OCI-LY3 (cell line): ENCODE data around the gene RAET1E.
"Not testable (repeated sequence)": the region's sequence is repeated elsewhere in the genome, so short reads cannot be mapped to it uniquely, and the experiment has no call there.

Experiments used
- H2AFZ ChIP-seq: fragments of 200-600, 300-600 bp; shearing (Covaris generic); 2 replicates; pipeline ENCODE4 v1.6.0; 2014; ENCODE audit warnings: antibody characterized with exemption, low read depth, low read length
- H3K27ac ChIP-seq: fragments of 200-600, 300-600 bp; sonication (generic); 2 replicates; pipeline ENCODE4 v1.5.1; 2014; ENCODE audit warnings: mild to moderate bottlenecking, low read length, moderate library complexity, mixed read lengths
- H3K27me3 ChIP-seq: fragments of 200-600, 300-600 bp; sonication (generic); 2 replicates; pipeline ENCODE4 v1.6.1; 2014; ENCODE audit warnings: low read depth, low read length, mixed read lengths
- H3K36me3 ChIP-seq: fragments of 200-600, 300-600 bp; sonication (generic); replicated peaks from 2 replicates; pipeline ENCODE3; 2014; ENCODE audit warnings: low read depth, low read length, mixed read lengths
- H3K4me1 ChIP-seq: fragments of 300-600, 200-600 bp; sonication (generic); 2 replicates; pipeline ENCODE4 v1.6.1; 2014; ENCODE audit warnings: low read length, mixed read lengths
- H3K4me2 ChIP-seq: fragments of 200-600, 300-600 bp; sonication (generic); 2 replicates; pipeline ENCODE4 v1.6.1; 2014; ENCODE audit warnings: low read length, mixed read lengths
- H3K4me3 ChIP-seq: fragments of 300-600, 200-600 bp; sonication (generic); 2 replicates; pipeline ENCODE4 v1.5.1; 2014; ENCODE audit warnings: antibody characterized with exemption, mild to moderate bottlenecking, low read length, moderate library complexity
- H3K79me2 ChIP-seq: fragments of 300-600, 200-600 bp; shearing (Covaris generic); 2 replicates; pipeline ENCODE4 v1.6.1; 2014; ENCODE audit warnings: mild to moderate bottlenecking, low read length, mixed read lengths
- H3K9ac ChIP-seq: fragments of 300-600, 200-600 bp; shearing (Covaris generic); 2 replicates; pipeline ENCODE4 v1.6.0; 2014; ENCODE audit warnings: mild to moderate bottlenecking, low read length, moderate library complexity
- H3K9me3 ChIP-seq: fragments of 200-600, 300-600 bp; shearing (Covaris generic); 2 replicates; pipeline ENCODE4 v1.6.1; 2014; ENCODE audit warnings: low read length, mixed read lengths; ENCODE audit not compliant: insufficient read depth
- H4K20me1 ChIP-seq: fragments of 200-600, 300-600 bp; sonication (generic); 2 replicates; pipeline ENCODE4 v1.6.1; 2016; ENCODE audit warnings: low read length, mixed read lengths; ENCODE audit not compliant: insufficient read depth
- CTCF ChIP-seq: fragments of 200-600, 300-600 bp; sonication (generic); IDR thresholded peaks from 2 replicates; pipeline ENCODE4 v1.5.1; 2014; ENCODE audit warnings: antibody characterized with exemption, low read length, low read depth
- EZH2phosphoT487 ChIP-seq: fragments of 200-600 bp; shearing (Covaris generic); IDR thresholded peaks from 2 replicates; pipeline ENCODE4 v1.6.1; 2018; ENCODE audit warnings: antibody characterized with exemption, mixed run types, low read depth

RAET1E gene

GRCh38 chr6:149855040-149855654 is 42.8 kb downstream of the RAET1E start:
- H3K4me3 ChIP-seq, result no peak overlapping the region
- no peak overlapping the region for H3K4me2 ChIP-seq
- H4K20me1 ChIP-seq, result no peaks in the 10 kb centered on the region
- H3K36me3 ChIP-seq, result no peaks in the 10 kb centered on the region
- no peak overlapping the region for H3K9ac ChIP-seq
- H3K27me3 ChIP-seq, result no peaks in the 10 kb centered on the region
- no peak overlapping the region for H3K27ac ChIP-seq
- no peak overlapping the region for H2AFZ ChIP-seq
- no peaks in the 10 kb centered on the region for H3K9me3 ChIP-seq
- peaks cover 8% of the 10 kb centered on the region for H3K4me1 ChIP-seq
- TF ChIP-seq EZH2phosphoT487 (no peak), CTCF (no peak)
- H3K79me2 ChIP-seq, result no peaks in the 10 kb centered on the region

- H3K9ac ChIP-seq, result no peak overlapping the region
- H3K79me2 ChIP-seq, result no peaks in the 10 kb centered on the region
- H3K36me3 ChIP-seq, result no peaks in the 10 kb centered on the region
- H2AFZ ChIP-seq, result no peak overlapping the region
- H3K4me1 ChIP-seq, result peaks cover 8% of the 10 kb centered on the region
- TF ChIP-seq EZH2phosphoT487, result no peak
- no peak for TF ChIP-seq CTCF
- H4K20me1 ChIP-seq, result no peaks in the 10 kb centered on the region
- H3K4me3 ChIP-seq, result no peak overlapping the region
- no peaks in the 10 kb centered on the region for H3K27me3 ChIP-seq
- H3K27ac ChIP-seq, result no peak overlapping the region
- H3K9me3 ChIP-seq, result no peaks in the 10 kb centered on the region
- no peak overlapping the region for H3K4me2 ChIP-seq
Measured at GRCh38 chr6:149854532-149854931, 43.4 kb downstream of the RAET1E start.

- not testable (repeated sequence) for H3K27me3 ChIP-seq, H3K27ac ChIP-seq, H3K79me2 ChIP-seq, H2AFZ ChIP-seq, H3K36me3 ChIP-seq, H3K4me1 ChIP-seq, H3K9ac ChIP-seq, H3K4me2 ChIP-seq, H3K4me3 ChIP-seq, H4K20me1 ChIP-seq, H3K9me3 ChIP-seq
Measured at GRCh38 chr6:149854017-149854416, 43.9 kb downstream of the RAET1E start.

- Histone ChIP-seq H3K36me3 (no peaks in the 10 kb centered on the region), H3K4me1 (peaks cover 9% of the 10 kb centered on the region), H3K9ac (no peak overlapping the region), H2AFZ (no peak overlapping the region), H3K79me2 (no peaks in the 10 kb centered on the region), H3K27ac (no peak overlapping the region), H3K4me3 (no peak overlapping the region), H4K20me1 (no peaks in the 10 kb centered on the region), H3K9me3 (no peaks in the 10 kb centered on the region), H3K27me3 (no peaks in the 10 kb centered on the region), H3K4me2 (no peak overlapping the region)
- no peak for TF ChIP-seq EZH2phosphoT487
- TF ChIP-seq CTCF, result no peak
Measured at GRCh38 chr6:149852881-149853280, 45.0 kb downstream of the RAET1E start.
